Measurements from ENCODE around the gene SWT1.
"Not testable (repeated sequence)": the region's sequence is repeated elsewhere in the genome, so short reads cannot be mapped to it uniquely, and the experiment has no call there.

The SWT1 gene

DNA sequence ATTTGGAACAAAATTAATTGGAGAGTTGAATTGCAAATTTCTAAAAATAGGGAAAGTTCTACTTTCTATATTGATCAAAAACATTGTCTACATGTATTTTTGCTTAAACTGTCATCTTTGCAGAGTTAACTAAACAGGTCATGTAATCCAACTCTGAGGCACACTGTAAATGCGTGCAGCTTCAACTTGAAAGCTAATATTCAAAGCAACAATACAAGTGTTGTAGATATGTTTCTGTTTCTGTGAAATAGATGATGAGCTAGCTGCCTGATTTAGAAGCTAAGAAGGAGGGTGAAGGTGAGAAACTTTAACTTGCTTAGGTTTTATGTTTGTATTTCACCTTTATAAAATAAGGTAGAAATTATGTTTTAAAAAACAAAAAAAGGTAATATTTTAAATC is 82.9 kb downstream of the SWT1 start:
- FAIRE-seq (no peak), DNase-seq (ENCODE audit: extremely low spot score, insufficient read length, low read depth) (no peak)

DNA sequence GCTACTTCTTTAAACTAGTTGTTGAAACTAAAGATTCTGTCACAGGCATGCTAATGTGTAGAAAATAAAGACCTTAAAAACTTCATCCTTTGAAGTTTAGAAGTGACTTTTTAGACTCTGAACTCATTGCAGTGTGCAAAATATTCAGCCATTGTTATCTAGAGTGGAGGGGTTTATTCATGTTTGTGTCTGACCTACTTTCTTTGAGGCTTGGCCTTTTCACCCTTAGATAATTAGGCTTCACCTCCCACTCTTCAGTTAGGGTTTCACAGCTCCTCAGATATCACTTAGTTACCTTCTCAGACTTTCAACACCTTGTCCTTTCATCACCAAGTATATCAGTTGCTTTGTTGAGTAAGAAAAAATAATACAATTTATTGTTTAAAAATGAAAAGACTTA is 84.2 kb downstream of the SWT1 start:
- FAIRE-seq = no peak
- DNase-seq (ENCODE audit: extremely low spot score, insufficient read length, low read depth) = no peak

- FAIRE-seq = no peak
- no peak for DNase-seq (ENCODE audit: extremely low spot score, insufficient read length, low read depth)
Measured at GRCh38 chr1:185244015-185244747, 87.2 kb downstream of the SWT1 start.

- DNase-seq (ENCODE audit: extremely low spot score, insufficient read length, low read depth) = no peak
- no peak for FAIRE-seq
Measured at GRCh38 chr1:185245466-185245865, 88.5 kb downstream of the SWT1 start.

DNA sequence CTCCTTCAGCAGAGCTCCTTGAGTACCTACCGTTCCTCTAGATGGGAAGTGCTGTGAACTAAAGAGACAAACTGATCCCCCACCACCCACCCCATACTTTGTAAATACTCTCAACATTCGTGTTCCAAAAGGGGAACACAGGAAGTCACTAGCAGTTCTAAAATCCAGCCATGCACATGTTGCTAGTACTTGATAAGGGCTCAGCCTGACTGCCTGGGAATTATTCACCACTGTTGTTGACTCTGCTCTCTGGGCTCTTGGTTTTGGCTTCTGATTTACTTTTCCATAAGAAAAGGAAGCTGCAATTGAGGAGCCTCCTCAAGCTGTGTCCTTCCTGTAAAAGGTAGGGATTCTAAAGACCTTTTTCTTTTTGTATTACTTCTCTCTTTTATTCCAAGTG is 92.6 kb downstream of the SWT1 start:
- FAIRE-seq (no peak), DNase-seq (ENCODE audit: extremely low spot score, insufficient read length, low read depth) (no peak)

GRCh38 chr1:185250063-185250462 is 93.1 kb downstream of the SWT1 start:
- DNase-seq (ENCODE audit: extremely low spot score, insufficient read length, low read depth) (no peak), FAIRE-seq (no peak)

GRCh38 chr1:185251928-185252327 is 95.0 kb downstream of the SWT1 start:
- FAIRE-seq; DNase-seq (ENCODE audit: extremely low spot score, insufficient read length, low read depth): not testable (repeated sequence)

GRCh38 chr1:185252404-185252803 is 95.4 kb downstream of the SWT1 start:
- DNase-seq (ENCODE audit: extremely low spot score, insufficient read length, low read depth); FAIRE-seq: not testable (repeated sequence)

DNA sequence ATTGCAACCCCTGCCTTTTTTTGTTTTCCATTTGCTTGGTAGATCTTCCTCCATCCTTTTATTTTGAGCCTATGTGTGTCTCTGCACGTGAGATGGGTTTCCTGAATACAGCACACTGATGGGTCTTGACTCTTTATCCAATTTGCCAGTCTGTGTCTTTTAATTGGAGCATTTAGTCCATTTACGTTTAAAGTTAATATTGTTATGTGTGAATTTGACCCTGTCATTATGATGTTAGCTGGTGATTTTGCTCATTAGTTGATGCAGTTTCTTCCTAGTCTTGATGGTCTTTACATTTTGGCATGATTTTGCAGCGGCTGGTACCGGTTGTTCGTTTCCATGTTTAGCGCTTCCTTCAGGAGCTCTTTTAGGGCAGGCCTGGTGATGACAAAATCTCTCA is 98.6 kb downstream of the SWT1 start:
- not testable (repeated sequence) for FAIRE-seq; DNase-seq (ENCODE audit: extremely low spot score, insufficient read length, low read depth)

- FAIRE-seq; DNase-seq (ENCODE audit: extremely low spot score, insufficient read length, low read depth): not testable (repeated sequence)
Measured at GRCh38 chr1:185257116-185257949, 100.4 kb downstream of the SWT1 start.

- FAIRE-seq = no peak
- no peak for DNase-seq (ENCODE audit: extremely low spot score, insufficient read length, low read depth)
Measured at GRCh38 chr1:185257950-185258208, 100.9 kb downstream of the SWT1 start.

DNA sequence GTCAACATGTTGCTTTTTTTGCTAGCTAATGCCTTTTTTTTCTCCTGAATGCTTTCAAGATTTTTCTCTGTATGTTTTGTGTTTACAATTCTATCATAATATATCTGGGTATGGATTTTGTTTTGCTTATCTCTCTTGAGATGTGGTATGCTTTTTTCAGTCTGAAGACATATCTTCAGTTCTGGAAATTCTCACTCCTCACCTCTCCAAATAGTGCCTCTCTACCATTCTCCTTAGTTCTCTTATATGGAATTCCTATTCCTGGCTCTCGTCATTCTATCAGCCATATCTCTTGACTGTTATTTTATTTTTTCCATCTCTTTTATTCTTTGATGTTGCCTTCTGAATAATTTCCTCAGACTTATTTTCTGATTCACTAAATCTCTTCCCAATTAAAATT is 101.7 kb downstream of the SWT1 start:
- FAIRE-seq (no peak), DNase-seq (ENCODE audit: extremely low spot score, insufficient read length, low read depth) (no peak)

DNA sequence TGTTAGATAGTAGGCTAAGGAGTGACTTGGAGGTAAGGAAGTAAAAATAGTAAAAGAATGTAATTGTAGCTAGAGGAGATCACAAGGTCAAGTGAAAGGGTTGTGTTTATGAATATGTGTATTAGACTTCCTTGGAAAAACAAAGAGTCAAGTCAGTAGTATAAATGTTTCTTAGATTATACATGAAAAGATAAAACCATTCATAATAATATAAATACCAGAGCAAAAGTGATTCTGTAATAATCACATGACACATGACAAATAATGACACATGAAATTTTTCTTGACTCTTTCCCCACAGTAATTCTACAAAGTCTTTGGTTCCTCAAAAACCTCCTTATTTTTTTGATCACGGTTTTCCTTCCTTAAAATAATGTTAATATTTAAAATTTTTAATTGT is 103.6 kb downstream of the SWT1 start:
- FAIRE-seq (no peak), DNase-seq (ENCODE audit: extremely low spot score, insufficient read length, low read depth) (no peak)

GRCh38 chr1:185262151-185262550 is 105.2 kb downstream of the SWT1 start:
- no peak for DNase-seq (ENCODE audit: extremely low spot score, insufficient read length, low read depth)
- peak; percentile 12 for FAIRE-seq

- FAIRE-seq (no peak), DNase-seq (ENCODE audit: extremely low spot score, insufficient read length, low read depth) (no peak)
Measured at GRCh38 chr1:185263292-185263691, 106.3 kb downstream of the SWT1 start.

DNA sequence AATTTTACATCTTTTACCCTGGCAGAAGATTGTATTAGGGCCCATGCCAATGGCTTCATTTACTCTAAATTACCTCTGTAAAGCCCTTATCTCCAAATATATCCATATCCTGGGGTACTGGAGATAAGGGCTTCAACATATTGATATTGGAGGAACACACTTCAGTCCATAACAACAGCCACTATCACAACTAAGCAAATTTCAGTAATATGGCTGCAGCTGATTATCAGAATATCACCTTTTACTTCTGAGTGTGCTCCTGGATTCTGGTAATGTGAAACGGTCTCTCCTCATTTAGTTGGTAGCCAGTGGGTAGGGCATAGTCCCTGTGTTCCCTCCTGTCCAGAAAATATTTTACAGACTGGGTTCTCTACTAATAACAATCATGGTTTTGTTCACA is 106.8 kb downstream of the SWT1 start:
- FAIRE-seq (no peak), DNase-seq (ENCODE audit: extremely low spot score, insufficient read length, low read depth) (no peak)

- FAIRE-seq (no peak), DNase-seq (ENCODE audit: extremely low spot score, insufficient read length, low read depth) (no peak)
Measured at GRCh38 chr1:185265314-185265713, 108.3 kb downstream of the SWT1 start.

DNA sequence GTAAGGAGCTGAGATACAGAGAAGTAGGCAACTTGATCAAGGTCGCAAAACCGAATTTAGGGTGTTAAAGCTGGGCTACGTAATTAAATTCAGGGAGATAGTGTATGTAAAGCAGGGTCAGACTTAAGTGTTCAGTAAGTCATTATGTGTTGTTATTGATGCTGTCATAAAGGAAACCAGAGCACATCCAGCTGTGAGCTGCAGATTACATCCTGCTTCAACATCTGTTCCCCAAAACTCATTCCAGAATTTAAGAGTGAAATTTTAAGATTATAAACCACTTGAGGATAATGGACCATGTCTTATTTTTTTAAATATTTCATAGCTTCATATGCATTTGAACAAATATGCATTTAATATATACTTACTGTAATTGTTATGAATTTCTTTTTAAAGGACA is 110.3 kb downstream of the SWT1 start:
- no peak for FAIRE-seq
- no peak for DNase-seq (ENCODE audit: extremely low spot score, insufficient read length, low read depth)

DNA sequence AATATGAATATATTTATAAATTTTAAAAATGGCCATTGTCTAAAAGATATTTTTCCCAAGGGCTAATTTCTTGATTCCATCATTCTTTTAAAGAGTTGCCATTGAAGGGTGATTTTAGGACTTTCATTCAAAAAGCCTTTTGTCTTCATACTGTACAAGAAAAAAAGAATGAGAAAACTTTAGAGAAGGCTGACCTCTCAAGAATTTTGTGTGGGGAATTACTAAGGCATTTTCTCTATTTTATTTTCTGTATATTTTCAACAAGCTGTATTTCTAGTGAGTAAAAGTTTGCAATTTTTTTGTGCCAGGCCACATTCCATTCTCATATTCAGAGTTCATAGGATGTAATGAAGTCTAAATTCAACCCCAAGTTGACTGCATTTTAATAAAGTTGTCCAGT is 110.7 kb downstream of the SWT1 start:
- FAIRE-seq (no peak), DNase-seq (ENCODE audit: extremely low spot score, insufficient read length, low read depth) (no peak)

- no peak for DNase-seq (ENCODE audit: extremely low spot score, insufficient read length, low read depth)
Measured at GRCh38 chr1:185268352-185268751, 111.4 kb downstream of the SWT1 start.

DNA sequence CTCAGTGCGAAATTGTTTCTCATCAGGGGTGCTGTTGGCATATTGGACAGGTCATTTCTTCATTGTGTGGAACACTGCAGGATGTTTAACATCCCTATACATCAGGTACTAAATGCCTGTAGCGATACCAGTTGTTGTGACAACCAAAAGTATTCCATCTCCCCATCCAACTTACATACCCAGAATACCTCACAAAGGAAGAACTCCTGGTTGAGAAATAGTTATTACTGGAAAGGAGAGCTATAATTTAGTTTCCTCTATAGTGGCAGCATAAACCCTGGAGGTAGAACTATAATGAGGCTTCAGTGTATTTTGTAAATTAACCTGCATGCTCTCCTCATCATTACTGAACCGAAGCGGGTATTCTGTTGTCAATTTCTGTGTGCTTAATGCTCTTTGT is 115.0 kb downstream of the SWT1 start:
- FAIRE-seq (peak; percentile 21), DNase-seq (ENCODE audit: extremely low spot score, insufficient read length, low read depth) (no peak)

More at GRCh38 chr1:185268352-185268751, 111.4 kb downstream of the SWT1 start:
- no peak for FAIRE-seq

GRCh38 chr1:185279571-185279970 is 122.6 kb downstream of the SWT1 start:
- FAIRE-seq = no peak
- DNase-seq (ENCODE audit: extremely low spot score, insufficient read length, low read depth) = no peak
